ENCODE results near the gene CNTFR.

CNTFR gene

DNA sequence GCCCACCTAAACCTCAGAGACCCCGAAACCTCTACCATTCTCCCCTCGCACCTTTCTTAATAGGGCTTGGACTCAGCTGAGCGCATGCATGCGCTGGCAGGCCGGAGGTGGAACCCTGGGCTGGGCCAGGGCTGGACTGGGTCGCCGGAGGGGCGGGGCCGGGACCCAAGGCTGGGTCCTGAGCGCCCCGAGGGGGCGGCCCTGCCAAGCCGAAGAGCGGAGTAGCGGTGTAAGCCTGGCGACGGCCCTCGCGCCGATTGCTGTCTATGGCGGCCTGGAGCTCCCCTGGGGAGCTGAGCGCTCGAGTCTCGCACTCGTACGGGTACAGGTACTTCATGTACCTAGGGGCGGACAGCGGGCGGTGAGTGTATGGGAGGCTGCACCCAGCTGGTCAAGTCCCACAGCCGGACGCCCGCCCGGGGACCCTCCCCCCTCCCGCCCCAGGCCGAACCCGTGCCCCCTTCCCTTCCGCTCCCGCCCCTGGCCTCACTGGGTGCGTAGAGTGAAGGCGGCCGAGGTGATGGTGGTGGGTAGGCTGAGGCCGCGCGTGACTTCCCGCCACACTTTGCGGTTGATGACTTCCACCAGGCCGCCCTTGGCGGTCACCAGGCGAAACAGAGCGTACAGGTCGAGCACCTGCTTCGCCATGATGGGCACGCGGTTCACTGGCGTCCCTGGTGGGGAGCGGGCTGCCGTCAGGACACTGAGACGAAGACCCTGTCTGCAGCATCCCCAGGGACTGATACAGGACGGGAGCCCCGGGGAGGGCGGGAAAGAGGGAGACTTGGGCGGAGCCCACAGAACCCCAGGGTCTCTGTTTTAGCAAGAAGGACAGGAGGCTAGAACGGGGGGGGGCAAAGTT lies 34.1 kb upstream of the CNTFR start:
- ChIA-PET POLR2A (no interaction called here), CTCF (no interaction called here)
- TF ChIP-seq ELF4 (IDR thresholded peaks at IDR 0.05): no peak
- TF ChIP-seq FOXM1 (IDR thresholded peaks at IDR 0.05; ENCODE audit: borderline replicate concordance): no peak
- TF ChIP-seq SUZ12 (IDR thresholded peaks at IDR 0.05): no peak
- no peak for TF ChIP-seq ARNT (IDR thresholded peaks at IDR 0.05)
- TF ChIP-seq LEF1 (IDR thresholded peaks at IDR 0.05; ENCODE audit: borderline replicate concordance): no peak
- no peak for TF ChIP-seq FOXK2 (IDR thresholded peaks at IDR 0.05)
- TF ChIP-seq HDGF (IDR thresholded peaks at IDR 0.05; ENCODE audit: borderline replicate concordance): no peak
- no peak for TF ChIP-seq L3MBTL2 (conservative IDR thresholded peaks at IDR 0.05)
- no peak for TF ChIP-seq SP1 (IDR thresholded peaks at IDR 0.05)
- no peak for TF ChIP-seq TARDBP (IDR thresholded peaks at IDR 0.05)
- TF ChIP-seq CTBP1 (IDR thresholded peaks at IDR 0.05; ENCODE audit: borderline replicate concordance): no peak
- no peak for DNase-seq (ENCODE audit: extremely low spot score)

DNA sequence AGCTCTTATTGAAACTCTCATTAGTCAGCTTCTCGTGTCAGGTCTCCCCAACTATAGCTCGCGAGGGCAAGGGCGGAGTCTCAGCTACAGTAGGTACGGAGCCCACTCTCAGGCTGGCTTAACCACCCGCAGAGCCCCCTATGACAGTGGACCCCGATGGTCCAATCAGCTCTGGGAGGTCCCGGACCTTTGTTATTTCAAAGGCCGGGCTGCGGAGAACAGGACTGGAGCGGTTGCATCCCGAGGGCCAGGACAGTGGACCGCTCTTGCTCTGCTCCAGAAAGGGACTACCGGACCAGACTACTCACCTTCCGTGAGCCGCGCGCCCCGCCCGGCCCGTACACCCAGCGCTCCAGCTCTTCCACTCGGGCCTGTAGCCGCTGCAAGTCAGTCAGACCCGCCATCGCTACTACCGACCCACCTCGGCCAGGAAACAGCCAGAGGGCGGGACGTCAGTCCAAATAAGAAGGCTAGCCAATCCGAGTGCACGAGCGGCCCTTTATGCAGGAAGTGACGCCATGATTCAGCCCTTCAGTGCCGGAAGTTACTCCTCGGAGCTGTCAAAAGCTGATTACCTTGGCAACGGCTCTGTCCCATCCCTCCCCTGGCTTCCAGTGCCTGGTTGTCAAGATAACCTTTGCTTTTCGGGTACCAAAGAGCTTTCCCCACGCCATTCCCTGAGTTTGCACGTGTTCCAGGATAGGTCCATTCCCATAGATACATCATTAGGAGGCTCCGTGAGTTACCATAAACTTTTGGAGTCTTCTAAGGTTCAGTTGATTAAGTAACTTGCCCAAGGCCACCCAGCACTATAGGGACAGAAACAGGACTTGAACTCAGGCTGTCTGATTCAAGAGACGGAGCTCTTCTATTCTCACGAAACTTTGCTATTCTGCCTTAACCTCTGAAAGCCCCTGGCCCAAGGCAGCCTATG lies 30.8 kb upstream of the CNTFR start, which contains the start of gene DCTN3:
TSS of gene DCTN3 (minus strand) at position 435 of the 934 bp plus-strand sequence. CDS start at position 404, 31 bp downstream.
- ChIA-PET POLR2A (interaction anchor here (0.8 to 2.0 kb wide), 5 partner anchors 9 to 74 kb away, joined by 3 to 19 read pairs (median 3); partner anchors contain the start of genes ARID3C, GALT and SIGMAR1), CTCF (interaction anchor here (0.6 to 1.5 kb wide), 3 partner anchors 14 to 573 kb away, joined by 4 to 5 read pairs (median 5); no protein-coding TSS in a partner anchor)
- TF ChIP-seq FOXA1 (IDR thresholded peaks at IDR 0.05) (no peak), ELF4 (IDR thresholded peaks at IDR 0.05) (peak; percentile 28; the same call in 1 of the 2 replicates), FOXM1 (IDR thresholded peaks at IDR 0.05; ENCODE audit: borderline replicate concordance) (no peak), ZNF384 (IDR thresholded peaks at IDR 0.05) (no peak), HDGF (IDR thresholded peaks at IDR 0.05; ENCODE audit: borderline replicate concordance) (no peak), SP1 (IDR thresholded peaks at IDR 0.05) (no peak)
- TF ChIP-seq, protein P1, sequence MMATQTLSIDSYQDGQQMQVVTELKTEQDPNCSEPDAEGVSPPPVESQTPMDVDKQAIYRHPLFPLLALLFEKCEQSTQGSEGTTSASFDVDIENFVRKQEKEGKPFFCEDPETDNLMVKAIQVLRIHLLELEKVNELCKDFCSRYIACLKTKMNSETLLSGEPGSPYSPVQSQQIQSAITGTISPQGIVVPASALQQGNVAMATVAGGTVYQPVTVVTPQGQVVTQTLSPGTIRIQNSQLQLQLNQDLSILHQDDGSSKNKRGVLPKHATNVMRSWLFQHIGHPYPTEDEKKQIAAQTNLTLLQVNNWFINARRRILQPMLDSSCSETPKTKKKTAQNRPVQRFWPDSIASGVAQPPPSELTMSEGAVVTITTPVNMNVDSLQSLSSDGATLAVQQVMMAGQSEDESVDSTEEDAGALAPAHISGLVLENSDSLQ (IDR thresholded peaks at IDR 0.05): peak; percentile 96
- peak; percentile 97 for DNase-seq (ENCODE audit: extremely low spot score)

DNA sequence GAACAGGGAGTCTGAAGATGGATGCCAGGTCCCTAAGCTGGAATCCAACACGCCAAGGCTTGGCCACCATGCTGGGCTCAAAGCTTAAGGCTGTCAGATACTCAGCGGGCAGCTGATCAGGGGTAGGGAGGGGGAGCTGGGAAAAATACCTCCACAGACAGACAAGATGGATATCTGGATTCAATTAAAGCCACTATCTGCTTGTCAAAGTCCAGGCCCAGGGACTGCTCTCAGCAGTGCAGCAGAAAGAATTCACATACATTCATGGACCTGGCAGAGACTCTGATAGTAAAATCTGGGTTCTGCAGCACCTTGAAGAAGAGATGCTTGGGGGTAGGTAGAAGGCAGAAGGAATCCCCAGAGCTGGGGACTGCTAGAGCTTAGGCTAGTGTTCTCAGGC lies 25.6 kb upstream of the CNTFR start:
- ChIA-PET POLR2A (interaction anchor here (1.0 to 1.2 kb wide), 2 partner anchors 22 to 32 kb away, joined by 3 to 5 read pairs; partner anchors contain the start of genes GALT and SIGMAR1), CTCF (no interaction called here)
- DNase-seq (ENCODE audit: extremely low spot score): no peak
- TF ChIP-seq HDGF (IDR thresholded peaks at IDR 0.05; ENCODE audit: borderline replicate concordance): no peak
- no peak for TF ChIP-seq ARNT (IDR thresholded peaks at IDR 0.05)
- no peak for TF ChIP-seq LEF1 (IDR thresholded peaks at IDR 0.05; ENCODE audit: borderline replicate concordance)
- TF ChIP-seq SP1 (IDR thresholded peaks at IDR 0.05): no peak
- no peak for TF ChIP-seq BHLHE40 (IDR thresholded peaks at IDR 0.05; ENCODE audit: borderline replicate concordance)
- no peak for TF ChIP-seq FOXK2 (IDR thresholded peaks at IDR 0.05)
- TF ChIP-seq ZNF384 (IDR thresholded peaks at IDR 0.05): no peak
- TF ChIP-seq CTBP1 (IDR thresholded peaks at IDR 0.05; ENCODE audit: borderline replicate concordance): no peak
- TF ChIP-seq, protein P1 (IDR thresholded peaks at IDR 0.05): no peak
- no peak for TF ChIP-seq FOXA1 (IDR thresholded peaks at IDR 0.05)
- TF ChIP-seq NFRKB (IDR thresholded peaks at IDR 0.05): no peak
- TF ChIP-seq L3MBTL2 (conservative IDR thresholded peaks at IDR 0.05): no peak
- no peak for TF ChIP-seq FOXM1 (IDR thresholded peaks at IDR 0.05; ENCODE audit: borderline replicate concordance)
- no peak for TF ChIP-seq TARDBP (IDR thresholded peaks at IDR 0.05)
- TF ChIP-seq SUZ12 (IDR thresholded peaks at IDR 0.05): no peak
- no peak for TF ChIP-seq ELF4 (IDR thresholded peaks at IDR 0.05)

DNA sequence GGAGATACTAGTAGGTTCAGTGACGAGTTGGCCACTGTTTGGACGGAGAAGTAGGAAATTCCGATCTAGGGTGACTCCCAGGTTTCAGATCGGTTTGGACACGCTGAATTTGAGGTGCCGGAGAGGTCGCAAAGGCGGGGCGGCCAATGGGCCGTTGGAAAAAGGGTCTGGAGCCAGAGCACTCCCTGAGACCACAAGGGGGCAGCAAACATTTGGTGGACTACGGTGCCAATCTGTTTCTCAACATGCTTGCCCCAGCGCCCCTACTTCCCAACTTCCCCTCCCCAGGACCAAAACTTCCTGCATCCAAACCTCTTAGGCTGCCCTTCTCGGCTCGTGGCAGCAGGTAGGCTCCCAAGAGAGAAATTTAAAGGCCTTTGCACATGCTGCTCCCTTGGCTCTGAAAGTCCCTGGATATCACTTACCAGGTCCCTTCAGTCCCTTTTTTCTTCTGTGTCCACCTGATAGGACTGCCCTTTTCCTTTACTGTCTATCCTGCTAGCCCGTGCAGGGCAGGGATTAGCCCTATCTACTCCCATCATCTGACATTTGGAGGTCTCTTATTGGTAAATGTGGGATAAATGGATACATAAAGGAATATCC lies 23.4 kb upstream of the CNTFR start:
- TF ChIP-seq SUZ12 (IDR thresholded peaks at IDR 0.05) (no peak), LEF1 (IDR thresholded peaks at IDR 0.05; ENCODE audit: borderline replicate concordance) (no peak), FOXM1 (IDR thresholded peaks at IDR 0.05; ENCODE audit: borderline replicate concordance) (no peak), TARDBP (IDR thresholded peaks at IDR 0.05) (no peak), ELF4 (IDR thresholded peaks at IDR 0.05) (no peak), HDGF (IDR thresholded peaks at IDR 0.05; ENCODE audit: borderline replicate concordance) (no peak), ZNF384 (IDR thresholded peaks at IDR 0.05) (no peak), ARNT (IDR thresholded peaks at IDR 0.05) (no peak), FOXA1 (IDR thresholded peaks at IDR 0.05) (no peak)
- DNase-seq (ENCODE audit: extremely low spot score): peak; percentile 81
- CTCF ChIA-PET: interaction anchor here (1.5 to 2.3 kb wide), 2 partner anchors 21 to 22 kb away, joined by 12 to 15 read pairs; no protein-coding TSS in a partner anchor
- POLR2A ChIA-PET: interaction anchor here (0.9 to 2.1 kb wide), 4 partner anchors 13 to 25 kb away, joined by 3 to 6 read pairs (median 4); partner anchors contain the start of gene SIGMAR1
